ENCODE measurements around the gene TRMT1. TPM values are rescaled to one million over a fixed set of nuclear protein-coding genes. Genes with fewer than 3 reads are reported as not detected.

The TRMT1 gene
- total and polyA plus RNA-seq, 2 of the 8 experiments (the other 6 are each of a cell fraction or from before 2014, with no cell fraction given) = 77.4 to 99.3 TPM

GRCh38 chr19:13086341-13086740 lies 30.2 kb downstream of the TRMT1 start (continued):
- TF ChIP-seq, protein P1, sequence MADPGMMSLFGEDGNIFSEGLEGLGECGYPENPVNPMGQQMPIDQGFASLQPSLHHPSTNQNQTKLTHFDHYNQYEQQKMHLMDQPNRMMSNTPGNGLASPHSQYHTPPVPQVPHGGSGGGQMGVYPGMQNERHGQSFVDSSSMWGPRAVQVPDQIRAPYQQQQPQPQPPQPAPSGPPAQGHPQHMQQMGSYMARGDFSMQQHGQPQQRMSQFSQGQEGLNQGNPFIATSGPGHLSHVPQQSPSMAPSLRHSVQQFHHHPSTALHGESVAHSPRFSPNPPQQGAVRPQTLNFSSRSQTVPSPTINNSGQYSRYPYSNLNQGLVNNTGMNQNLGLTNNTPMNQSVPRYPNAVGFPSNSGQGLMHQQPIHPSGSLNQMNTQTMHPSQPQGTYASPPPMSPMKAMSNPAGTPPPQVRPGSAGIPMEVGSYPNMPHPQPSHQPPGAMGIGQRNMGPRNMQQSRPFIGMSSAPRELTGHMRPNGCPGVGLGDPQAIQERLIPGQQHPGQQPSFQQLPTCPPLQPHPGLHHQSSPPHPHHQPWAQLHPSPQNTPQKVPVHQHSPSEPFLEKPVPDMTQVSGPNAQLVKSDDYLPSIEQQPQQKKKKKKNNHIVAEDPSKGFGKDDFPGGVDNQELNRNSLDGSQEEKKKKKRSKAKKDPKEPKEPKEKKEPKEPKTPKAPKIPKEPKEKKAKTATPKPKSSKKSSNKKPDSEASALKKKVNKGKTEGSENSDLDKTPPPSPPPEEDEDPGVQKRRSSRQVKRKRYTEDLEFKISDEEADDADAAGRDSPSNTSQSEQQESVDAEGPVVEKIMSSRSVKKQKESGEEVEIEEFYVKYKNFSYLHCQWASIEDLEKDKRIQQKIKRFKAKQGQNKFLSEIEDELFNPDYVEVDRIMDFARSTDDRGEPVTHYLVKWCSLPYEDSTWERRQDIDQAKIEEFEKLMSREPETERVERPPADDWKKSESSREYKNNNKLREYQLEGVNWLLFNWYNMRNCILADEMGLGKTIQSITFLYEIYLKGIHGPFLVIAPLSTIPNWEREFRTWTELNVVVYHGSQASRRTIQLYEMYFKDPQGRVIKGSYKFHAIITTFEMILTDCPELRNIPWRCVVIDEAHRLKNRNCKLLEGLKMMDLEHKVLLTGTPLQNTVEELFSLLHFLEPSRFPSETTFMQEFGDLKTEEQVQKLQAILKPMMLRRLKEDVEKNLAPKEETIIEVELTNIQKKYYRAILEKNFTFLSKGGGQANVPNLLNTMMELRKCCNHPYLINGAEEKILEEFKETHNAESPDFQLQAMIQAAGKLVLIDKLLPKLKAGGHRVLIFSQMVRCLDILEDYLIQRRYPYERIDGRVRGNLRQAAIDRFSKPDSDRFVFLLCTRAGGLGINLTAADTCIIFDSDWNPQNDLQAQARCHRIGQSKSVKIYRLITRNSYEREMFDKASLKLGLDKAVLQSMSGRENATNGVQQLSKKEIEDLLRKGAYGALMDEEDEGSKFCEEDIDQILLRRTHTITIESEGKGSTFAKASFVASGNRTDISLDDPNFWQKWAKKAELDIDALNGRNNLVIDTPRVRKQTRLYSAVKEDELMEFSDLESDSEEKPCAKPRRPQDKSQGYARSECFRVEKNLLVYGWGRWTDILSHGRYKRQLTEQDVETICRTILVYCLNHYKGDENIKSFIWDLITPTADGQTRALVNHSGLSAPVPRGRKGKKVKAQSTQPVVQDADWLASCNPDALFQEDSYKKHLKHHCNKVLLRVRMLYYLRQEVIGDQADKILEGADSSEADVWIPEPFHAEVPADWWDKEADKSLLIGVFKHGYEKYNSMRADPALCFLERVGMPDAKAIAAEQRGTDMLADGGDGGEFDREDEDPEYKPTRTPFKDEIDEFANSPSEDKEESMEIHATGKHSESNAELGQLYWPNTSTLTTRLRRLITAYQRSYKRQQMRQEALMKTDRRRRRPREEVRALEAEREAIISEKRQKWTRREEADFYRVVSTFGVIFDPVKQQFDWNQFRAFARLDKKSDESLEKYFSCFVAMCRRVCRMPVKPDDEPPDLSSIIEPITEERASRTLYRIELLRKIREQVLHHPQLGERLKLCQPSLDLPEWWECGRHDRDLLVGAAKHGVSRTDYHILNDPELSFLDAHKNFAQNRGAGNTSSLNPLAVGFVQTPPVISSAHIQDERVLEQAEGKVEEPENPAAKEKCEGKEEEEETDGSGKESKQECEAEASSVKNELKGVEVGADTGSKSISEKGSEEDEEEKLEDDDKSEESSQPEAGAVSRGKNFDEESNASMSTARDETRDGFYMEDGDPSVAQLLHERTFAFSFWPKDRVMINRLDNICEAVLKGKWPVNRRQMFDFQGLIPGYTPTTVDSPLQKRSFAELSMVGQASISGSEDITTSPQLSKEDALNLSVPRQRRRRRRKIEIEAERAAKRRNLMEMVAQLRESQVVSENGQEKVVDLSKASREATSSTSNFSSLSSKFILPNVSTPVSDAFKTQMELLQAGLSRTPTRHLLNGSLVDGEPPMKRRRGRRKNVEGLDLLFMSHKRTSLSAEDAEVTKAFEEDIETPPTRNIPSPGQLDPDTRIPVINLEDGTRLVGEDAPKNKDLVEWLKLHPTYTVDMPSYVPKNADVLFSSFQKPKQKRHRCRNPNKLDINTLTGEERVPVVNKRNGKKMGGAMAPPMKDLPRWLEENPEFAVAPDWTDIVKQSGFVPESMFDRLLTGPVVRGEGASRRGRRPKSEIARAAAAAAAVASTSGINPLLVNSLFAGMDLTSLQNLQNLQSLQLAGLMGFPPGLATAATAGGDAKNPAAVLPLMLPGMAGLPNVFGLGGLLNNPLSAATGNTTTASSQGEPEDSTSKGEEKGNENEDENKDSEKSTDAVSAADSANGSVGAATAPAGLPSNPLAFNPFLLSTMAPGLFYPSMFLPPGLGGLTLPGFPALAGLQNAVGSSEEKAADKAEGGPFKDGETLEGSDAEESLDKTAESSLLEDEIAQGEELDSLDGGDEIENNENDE (IDR thresholded peaks at IDR 0.05; ENCODE audit: insufficient replicate concordance, low read length) = no peak
- no peak for TF ChIP-seq HDAC6 (IDR thresholded peaks at IDR 0.05; ENCODE audit: low read depth, low read length)
- TF ChIP-seq EZH2 (IDR thresholded peaks at IDR 0.05; ENCODE audit: low read depth, low read length, severe bottlenecking) = no peak
- TF ChIP-seq, protein P2, sequence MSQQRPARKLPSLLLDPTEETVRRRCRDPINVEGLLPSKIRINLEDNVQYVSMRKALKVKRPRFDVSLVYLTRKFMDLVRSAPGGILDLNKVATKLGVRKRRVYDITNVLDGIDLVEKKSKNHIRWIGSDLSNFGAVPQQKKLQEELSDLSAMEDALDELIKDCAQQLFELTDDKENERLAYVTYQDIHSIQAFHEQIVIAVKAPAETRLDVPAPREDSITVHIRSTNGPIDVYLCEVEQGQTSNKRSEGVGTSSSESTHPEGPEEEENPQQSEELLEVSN (IDR thresholded peaks at IDR 0.05) = no peak
- no peak for TF ChIP-seq TAF1 (IDR thresholded peaks at IDR 0.05; ENCODE audit: low read depth, low read length)

Measured in H1 (cell line).